Left hindlimb (tissue), 1 donor: Measurements from ENCODE around the gene CHPF.

Source experiments
- DNase-seq: peaks from one replicate; pipeline ENCODE4 v3.0.0-alpha.2; 2018

CHPF gene

GRCh38 chr2:219567791-219568361 lies 24.3 kb upstream of the CHPF start:
- no peak for DNase-seq

GRCh38 chr2:219567131-219567530 lies 23.5 kb upstream of the CHPF start:
- no peak for DNase-seq

GRCh38 chr2:219566640-219567039 lies 23.0 kb upstream of the CHPF start:
- DNase-seq: no peak

GRCh38 chr2:219565130-219566080 lies 21.8 kb upstream of the CHPF start:
- no peak for DNase-seq

- no peak for DNase-seq
Measured at GRCh38 chr2:219563271-219563928, 19.8 kb upstream of the CHPF start.

GRCh38 chr2:219562049-219563020 lies 18.7 kb upstream of the CHPF start:
- no peak for DNase-seq

GRCh38 chr2:219561179-219562048 lies 17.8 kb upstream of the CHPF start:
- peak; percentile 23 for DNase-seq

GRCh38 chr2:219560893-219561178 lies 17.2 kb upstream of the CHPF start:
- DNase-seq: no peak

- DNase-seq: no peak
Measured at GRCh38 chr2:219560037-219560892, 16.7 kb upstream of the CHPF start.

GRCh38 chr2:219559156-219559915 lies 15.7 kb upstream of the CHPF start:
- no peak for DNase-seq

GRCh38 chr2:219557791-219558785 lies 14.5 kb upstream of the CHPF start:
- no peak for DNase-seq

GRCh38 chr2:219557320-219557719 lies 13.7 kb upstream of the CHPF start:
- DNase-seq: no peak

- no peak for DNase-seq
Measured at GRCh38 chr2:219556413-219556812, 12.8 kb upstream of the CHPF start.

GRCh38 chr2:219555956-219556355 lies 12.3 kb upstream of the CHPF start:
- DNase-seq: no peak

- DNase-seq: no peak
Measured at GRCh38 chr2:219554350-219554749, 10.7 kb upstream of the CHPF start.

- DNase-seq: no peak
Measured at GRCh38 chr2:219553463-219553963, 9.9 kb upstream of the CHPF start.

GRCh38 chr2:219553168-219553417 lies 9.5 kb upstream of the CHPF start:
- DNase-seq: no peak

GRCh38 chr2:219552382-219553167 lies 9.0 kb upstream of the CHPF start:
- DNase-seq: peak; percentile 92
